Measurements from ENCODE around the gene LITAF.
"Not testable (repeated sequence)": the region's sequence is repeated elsewhere in the genome, so short reads cannot be mapped to it uniquely, and the experiment has no call there.

The LITAF gene

GRCh38 chr16:11513366-11513765, 73.4 kb downstream of the LITAF start:
- not testable (repeated sequence) for DNase-seq

DNA sequence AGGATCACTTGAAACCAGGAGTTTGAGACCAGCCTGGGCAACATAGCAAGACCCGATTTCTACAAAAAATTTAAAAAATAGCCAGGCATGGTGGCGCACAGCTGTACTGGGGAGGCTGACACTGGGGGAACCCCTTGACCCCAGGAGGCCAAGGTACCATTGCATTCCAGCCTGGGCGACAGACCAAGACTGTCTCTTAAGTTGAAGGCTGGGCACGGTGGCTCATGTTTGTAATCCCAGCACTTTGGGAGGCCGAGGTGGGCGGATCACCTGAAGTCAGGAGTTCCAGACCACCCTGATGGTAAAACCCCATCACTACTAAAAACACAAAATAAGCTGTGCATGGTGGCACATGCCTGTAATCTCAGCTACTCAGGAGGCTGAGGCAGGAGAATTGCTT, 74.9 kb downstream of the LITAF start:
- DNase-seq, result no peak

- no peak for DNase-seq
These were observed 75.4 kb downstream of the LITAF start for GRCh38 chr16:11511328-11511727.

DNA sequence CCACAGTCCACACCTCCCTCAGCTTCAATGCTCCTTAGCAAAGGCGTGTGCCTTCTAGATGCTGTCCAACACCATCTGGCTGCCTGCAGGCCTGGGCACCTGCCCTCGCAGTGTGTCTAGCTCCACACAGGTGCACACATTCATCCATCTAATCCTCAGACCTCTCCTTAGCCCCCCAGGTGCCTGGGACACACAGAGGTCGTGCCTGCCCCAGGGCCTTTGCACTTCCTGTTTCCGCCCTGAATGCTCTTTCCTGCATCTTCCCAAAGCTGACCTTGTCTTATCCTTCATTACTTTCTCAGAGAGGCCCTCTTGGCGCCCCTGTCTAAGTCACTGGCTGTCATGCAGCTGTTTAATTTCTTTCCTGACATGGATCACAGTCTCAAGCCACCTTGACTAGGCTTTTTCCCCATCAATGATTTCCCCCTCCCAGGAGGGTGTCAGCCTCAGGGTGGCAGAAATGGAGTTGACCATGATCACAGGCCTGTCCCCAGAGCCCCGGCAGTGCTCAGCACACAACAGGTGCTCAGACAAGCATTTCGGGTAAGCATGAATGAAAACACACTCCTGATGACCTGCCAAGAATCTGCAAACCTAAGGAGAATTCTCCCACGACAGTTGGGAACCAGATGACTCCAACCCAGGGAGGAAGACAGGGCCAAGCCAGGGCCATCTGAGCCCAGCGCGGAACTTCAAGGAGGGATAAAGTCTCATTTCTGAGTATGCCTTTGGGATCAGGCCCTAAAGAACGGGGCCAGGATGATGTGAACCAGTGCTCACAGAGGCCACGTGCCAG, 76.3 kb downstream of the LITAF start:
- no peak for DNase-seq

- no peak for DNase-seq
These were observed 78.7 kb downstream of the LITAF start for GRCh38 chr16:11507991-11508390.

DNA sequence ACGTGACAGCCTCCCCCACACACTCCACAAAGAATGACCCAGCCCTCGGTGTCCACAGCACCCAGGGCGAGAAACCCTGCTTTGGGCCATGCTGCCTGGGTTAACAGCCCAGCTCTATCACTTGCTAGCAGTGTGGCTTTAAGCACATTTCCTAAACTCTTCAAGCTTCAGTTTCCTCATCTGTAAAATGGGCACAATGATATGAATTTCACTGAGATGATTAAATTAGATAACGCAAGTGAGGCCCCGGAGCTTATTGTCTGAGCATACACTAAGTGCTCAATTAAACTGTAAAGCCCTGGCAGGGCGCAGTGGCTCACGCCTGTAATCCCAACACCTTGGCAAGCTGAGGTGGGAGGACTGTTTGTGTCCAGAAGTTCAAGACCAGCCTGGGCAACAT, 79.4 kb downstream of the LITAF start:
- no peak for DNase-seq

DNA sequence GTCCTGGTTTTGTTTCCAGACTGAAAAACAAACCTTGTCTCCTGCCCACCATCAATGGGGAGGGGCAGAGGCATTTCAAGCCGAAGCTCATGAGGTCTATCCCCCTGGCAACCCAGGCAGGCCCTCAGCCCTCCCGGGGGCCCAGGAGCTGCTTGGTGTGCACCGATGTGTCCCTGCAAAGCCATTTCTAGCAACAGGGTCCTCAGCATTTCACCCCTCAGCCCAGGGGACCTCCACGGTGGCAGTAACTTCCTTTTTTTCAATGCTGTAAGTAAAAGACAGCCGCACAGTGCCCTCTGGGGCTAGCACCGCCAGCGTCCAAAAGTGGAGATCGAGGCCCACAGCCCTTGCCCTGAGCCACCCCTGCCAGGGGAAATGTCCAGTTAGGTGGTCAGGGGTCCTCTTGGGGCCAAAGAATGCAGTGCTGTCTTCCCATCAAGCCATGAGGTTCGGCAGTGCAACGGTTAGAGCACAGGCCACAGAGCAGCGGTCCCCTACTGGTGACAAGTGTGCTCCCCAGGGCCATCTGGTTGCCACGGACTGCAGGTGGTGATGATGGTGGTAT, 79.9 kb downstream of the LITAF start:
- no peak for DNase-seq

- not testable (repeated sequence) for DNase-seq
These were observed 82.5 kb downstream of the LITAF start for GRCh38 chr16:11504261-11504660.

GRCh38 chr16:11503566-11503965, 83.2 kb downstream of the LITAF start:
- no peak for DNase-seq

GRCh38 chr16:11502239-11502638, 84.5 kb downstream of the LITAF start:
- no peak for DNase-seq

- no peak for DNase-seq
These were observed 85.1 kb downstream of the LITAF start for GRCh38 chr16:11501632-11502031.

DNA sequence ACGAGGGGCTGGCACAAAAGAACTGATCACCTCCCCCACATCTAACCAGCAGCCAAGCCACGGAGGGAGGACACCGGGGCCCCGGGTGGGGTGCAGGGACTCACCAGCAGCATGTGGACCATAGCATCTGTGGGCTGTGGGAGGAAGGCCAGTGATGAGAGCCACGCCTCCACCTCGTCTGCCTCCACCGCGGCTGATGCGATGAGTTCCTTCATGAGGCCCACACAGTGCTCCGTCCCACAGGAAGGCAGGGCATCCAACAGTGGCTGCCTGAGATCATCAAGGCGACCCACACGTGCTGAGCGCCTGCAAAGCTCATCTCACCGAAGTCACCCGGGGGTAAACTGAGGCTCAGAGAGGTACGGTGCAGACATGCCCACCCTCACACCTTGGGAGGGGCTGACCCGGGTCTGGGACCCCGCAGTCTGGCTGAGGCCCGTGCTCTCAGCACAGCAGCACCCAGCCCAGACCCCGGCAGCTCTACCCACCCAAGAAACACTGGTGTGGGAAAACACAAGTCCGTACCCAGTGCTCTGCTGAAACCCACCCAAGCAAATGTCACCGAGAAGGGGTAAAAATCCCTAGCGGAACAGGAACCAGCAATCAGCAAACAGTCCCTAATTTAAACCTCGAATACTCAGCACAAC, 85.9 kb downstream of the LITAF start:
- DNase-seq, result no peak

- no peak for DNase-seq
These were observed 87.2 kb downstream of the LITAF start for GRCh38 chr16:11499295-11500089.

DNA sequence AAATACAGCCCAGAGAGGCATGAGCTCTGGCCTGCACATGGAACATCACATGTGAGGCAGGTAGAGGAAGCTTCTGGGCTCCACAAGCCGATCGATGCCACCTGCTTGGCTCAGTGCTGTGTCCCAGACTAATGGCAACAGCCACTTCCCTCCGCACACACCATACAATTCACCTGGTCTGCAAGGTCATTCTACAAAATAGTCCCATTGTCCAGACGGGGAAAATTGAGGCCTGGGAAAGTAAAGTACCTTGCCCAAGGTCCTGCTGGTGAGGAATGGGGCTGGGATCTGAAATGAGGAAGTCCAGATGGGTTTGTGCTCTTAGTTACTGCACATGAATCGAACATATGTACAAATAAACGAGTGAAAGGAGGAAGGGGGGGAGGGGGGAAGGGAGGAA, 88.0 kb downstream of the LITAF start:
- DNase-seq, result no peak

DNA sequence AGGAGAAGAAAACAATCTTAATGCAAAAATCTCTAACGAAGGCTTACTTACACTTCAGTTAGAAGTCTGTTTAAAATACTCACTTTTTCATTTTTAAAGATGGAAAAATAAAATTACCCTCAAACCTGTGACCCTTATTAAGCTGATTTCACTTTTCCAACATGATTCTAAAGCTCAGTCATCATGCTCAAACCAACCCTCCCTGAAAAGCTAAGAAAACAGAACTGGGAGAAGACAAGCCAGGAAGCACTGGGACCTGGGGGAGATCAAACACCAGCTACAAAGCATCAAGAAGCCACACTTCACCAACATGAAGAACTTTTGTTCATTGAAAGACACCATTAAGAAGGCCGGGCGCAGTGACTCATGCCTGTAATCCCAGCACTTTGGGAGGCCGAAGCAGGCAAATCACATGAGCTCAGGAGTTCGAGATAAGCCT, 88.8 kb downstream of the LITAF start:
- no peak for DNase-seq

Measured in NCI-H2029 treated with DMSO at 0.1 percent for 48 hours (cell line).